Measurements from ENCODE around the gene ADPRHL1. TPM values are rescaled to one million over a fixed set of nuclear protein-coding genes. Genes with fewer than 3 reads are reported as not detected.

The ADPRHL1 gene
- total RNA-seq, 6 experiments from 2014 or later = 1.0 to 2.0 (median 1.5) TPM

DNA sequence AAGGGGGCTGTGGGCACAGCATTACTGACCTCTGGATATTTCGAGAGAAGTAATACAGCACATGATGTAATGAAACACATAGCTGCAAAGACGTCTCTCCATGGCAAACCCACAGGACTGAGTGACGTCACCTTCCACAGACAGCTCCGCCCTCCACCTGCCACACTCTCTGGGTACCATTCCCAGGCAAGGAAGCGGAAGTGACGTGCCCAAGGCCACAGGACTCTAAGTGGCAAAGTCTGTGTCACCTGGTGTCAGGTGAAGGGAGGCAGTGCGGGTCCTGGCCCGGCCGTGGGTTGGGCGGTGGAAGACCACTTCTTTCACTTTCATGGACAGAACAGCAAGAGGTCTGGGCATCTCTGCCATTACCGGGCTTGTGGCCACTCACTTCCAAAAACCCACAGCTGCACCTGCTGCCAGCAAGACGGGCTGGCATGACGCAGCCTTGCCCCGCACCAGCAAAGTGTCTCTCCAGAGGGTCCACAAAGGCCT lies 6.8 kb upstream of the ADPRHL1 start:
- no peak for DNase-seq
- H3K27me3 Mint-ChIP-seq (ENCODE audit: insufficient read depth) = no peaks in the 10 kb centered on the region; the same call in 1 of the 2 replicates
- no peaks in the 10 kb centered on the region for H3K4me1 Mint-ChIP-seq (ENCODE audit: low read depth)
- H3K9me3 Mint-ChIP-seq = no peaks in the 10 kb centered on the region
- peaks cover 18% of the 10 kb centered on the region for H3K36me3 Mint-ChIP-seq (ENCODE audit: low read depth)
- TF ChIP-seq CTCF (IDR thresholded peaks at IDR 0.05) = no peak
- no peak overlapping the region for H3K27ac Mint-ChIP-seq
- H3K4me3 Mint-ChIP-seq = no peak overlapping the region

- Mint-ChIP-seq H3K9me3 (no peaks in the 10 kb centered on the region), H3K4me3 (no peak overlapping the region), H3K27ac (no peak overlapping the region), H3K4me1 (ENCODE audit: low read depth) (peaks cover 9% of the 10 kb centered on the region; the same call in 1 of the 2 replicates), H3K36me3 (ENCODE audit: low read depth) (peaks cover 28% of the 10 kb centered on the region), H3K27me3 (ENCODE audit: insufficient read depth) (no peaks in the 10 kb centered on the region; the same call in none of the 2 replicates)
- peak; percentile 73 for TF ChIP-seq CTCF (IDR thresholded peaks at IDR 0.05)
- no peak for DNase-seq
These were observed 5.2 kb upstream of the ADPRHL1 start for GRCh38 chr13:113458253-113459065.

GRCh38 chr13:113457510-113457909 lies 4.2 kb upstream of the ADPRHL1 start:
- H3K4me3 Mint-ChIP-seq = no peak overlapping the region
- no peak for TF ChIP-seq CTCF (IDR thresholded peaks at IDR 0.05)
- no peaks in the 10 kb centered on the region for H3K9me3 Mint-ChIP-seq
- H3K36me3 Mint-ChIP-seq (ENCODE audit: low read depth) = peaks cover 31% of the 10 kb centered on the region
- DNase-seq = no peak
- H3K27me3 Mint-ChIP-seq (ENCODE audit: insufficient read depth) = no peaks in the 10 kb centered on the region; the same call in none of the 2 replicates
- H3K27ac Mint-ChIP-seq = no peak overlapping the region
- peaks cover 9% of the 10 kb centered on the region; the same call in 1 of the 2 replicates for H3K4me1 Mint-ChIP-seq (ENCODE audit: low read depth)

- no peak for DNase-seq
- H3K27me3 Mint-ChIP-seq (ENCODE audit: insufficient read depth) = no peaks in the 10 kb centered on the region; the same call in none of the 2 replicates
- H3K36me3 Mint-ChIP-seq (ENCODE audit: low read depth) = peaks cover 31% of the 10 kb centered on the region
- H3K27ac Mint-ChIP-seq = no peak overlapping the region
- H3K4me3 Mint-ChIP-seq = no peak overlapping the region
- H3K9me3 Mint-ChIP-seq = no peaks in the 10 kb centered on the region
- no peak for TF ChIP-seq CTCF (IDR thresholded peaks at IDR 0.05)
- H3K4me1 Mint-ChIP-seq (ENCODE audit: low read depth) = peaks cover 9% of the 10 kb centered on the region; the same call in 1 of the 2 replicates
These were observed 2.9 kb upstream of the ADPRHL1 start for GRCh38 chr13:113456116-113456702.

DNA sequence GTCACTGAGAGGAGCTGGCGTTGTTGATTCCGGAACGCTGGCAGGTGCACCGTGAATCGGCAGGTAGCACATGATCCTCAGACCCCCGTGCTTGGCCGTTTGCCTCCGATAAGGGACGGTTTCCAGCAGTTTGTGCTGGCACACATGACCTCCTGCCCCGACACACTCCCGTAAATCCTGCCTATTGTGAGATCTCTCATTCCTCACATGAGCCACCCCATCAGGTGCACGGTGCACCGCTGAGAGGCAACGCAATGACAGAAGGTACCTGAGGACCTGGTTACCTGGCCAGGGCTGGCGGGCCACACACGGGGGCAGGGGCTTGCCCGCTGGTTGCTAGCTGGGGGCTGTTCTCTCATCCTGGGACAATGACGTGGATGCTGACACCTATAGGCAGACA lies 2.1 kb upstream of the ADPRHL1 start:
- no peak overlapping the region for H3K27ac Mint-ChIP-seq
- no peak overlapping the region for H3K4me3 Mint-ChIP-seq
- TF ChIP-seq CTCF (IDR thresholded peaks at IDR 0.05) = no peak
- no peaks in the 10 kb centered on the region for H3K9me3 Mint-ChIP-seq
- peaks cover 9% of the 10 kb centered on the region; the same call in 1 of the 2 replicates for H3K4me1 Mint-ChIP-seq (ENCODE audit: low read depth)
- no peaks in the 10 kb centered on the region; the same call in 1 of the 2 replicates for H3K27me3 Mint-ChIP-seq (ENCODE audit: insufficient read depth)
- no peak for DNase-seq
- H3K36me3 Mint-ChIP-seq (ENCODE audit: low read depth) = peaks cover 27% of the 10 kb centered on the region

All from HFFc6 (cell line).